Measurements from ENCODE around the gene NAPEPLD. TPM values are rescaled to one million over a fixed set of nuclear protein-coding genes. Genes with fewer than 3 reads are reported as not detected.
"Not testable (repeated sequence)": the region's sequence is repeated elsewhere in the genome, so short reads cannot be mapped to it uniquely, and the experiment has no call there.

NAPEPLD gene
- polyA plus RNA-seq, 3 donors, result 1.1 to 2.2 (median 1.6) TPM

DNA sequence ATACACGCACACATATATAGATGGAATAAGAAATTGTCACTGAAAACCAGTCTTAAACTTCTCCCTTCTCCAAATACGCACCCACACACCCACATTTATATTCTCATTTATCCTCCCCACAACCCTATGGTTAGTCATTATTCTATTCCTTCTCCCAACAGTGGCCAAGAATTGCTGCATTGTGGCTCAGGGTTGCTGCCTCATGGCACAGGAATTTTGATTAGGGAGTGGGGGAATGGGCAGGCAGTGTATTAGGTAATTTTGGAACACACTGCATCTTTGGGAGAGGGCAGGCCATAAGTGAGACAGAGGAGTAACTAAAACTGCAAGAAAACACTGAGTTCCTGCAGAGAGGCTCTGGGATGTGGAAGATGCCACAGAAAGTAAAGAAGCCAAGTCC, 35.7 kb downstream of the NAPEPLD start:
- Mint-ChIP-seq H3K36me3 (peaks cover 43 to 48% of the 10 kb centered on the region in 2 donors), H3K4me3 (no peak overlapping the region), H3K4me1 (no peaks in the 10 kb centered on the region), H3K9me3 (peaks cover 0 to 11% (median 3%) of the 10 kb centered on the region in 7 donors), H3K27ac (peak overlapping the region in 1 of 7 donors; percentile 10), H3K27me3 (ENCODE audit: low read depth in 3 of 3) (no peaks in the 10 kb centered on the region)
- no peak for DNase-seq
- Histone ChIP-seq H3K79me2 (ENCODE audit: insufficient read depth, low read length) (no peaks in the 10 kb centered on the region), H3K27ac (ENCODE audit: low read depth in 1 of 2, low read length in 2 of 2) (no peak overlapping the region), H2AFZ (ENCODE audit: insufficient read depth, low read depth, low read length, poor library complexity, severe bottlenecking) (no peak overlapping the region), H3K27me3 (ENCODE audit: control insufficient read depth in 2 of 2, insufficient read depth in 2 of 2, low read length in 2 of 2) (no peaks in the 10 kb centered on the region), H4K20me1 (ENCODE audit: insufficient read depth, low read length) (no peaks in the 10 kb centered on the region), H3K9me3 (replicated peaks in 1 of 2; ENCODE audit: control insufficient read depth in 1 of 2, insufficient read depth in 1 of 2, low read length in 2 of 2) (no peaks in the 10 kb centered on the region), H3K4me2 (replicated peaks; ENCODE audit: extremely low read depth, low read length, poor library complexity, severe bottlenecking) (no peak overlapping the region), H3K4me1 (ENCODE audit: control insufficient read depth in 1 of 2, insufficient read depth in 2 of 2, low read length in 2 of 2) (no peaks in the 10 kb centered on the region), H3K9ac (ENCODE audit: insufficient read depth, low read length, poor library complexity, severe bottlenecking) (no peak overlapping the region), H3K4me3 (replicated peaks in 1 of 3; ENCODE audit: low read depth in 2 of 3, low read length in 3 of 3) (no peak overlapping the region), H3K36me3 (replicated peaks in 1 of 2; ENCODE audit: control insufficient read depth in 1 of 2, insufficient read depth in 2 of 2, low read length in 2 of 2) (peaks cover 4 to 33% of the 10 kb centered on the region in 2 donors)
- intact Hi-C loops (cut with micrococcal nuclease), result no loop called here
- TF ChIP-seq, protein P1, sequence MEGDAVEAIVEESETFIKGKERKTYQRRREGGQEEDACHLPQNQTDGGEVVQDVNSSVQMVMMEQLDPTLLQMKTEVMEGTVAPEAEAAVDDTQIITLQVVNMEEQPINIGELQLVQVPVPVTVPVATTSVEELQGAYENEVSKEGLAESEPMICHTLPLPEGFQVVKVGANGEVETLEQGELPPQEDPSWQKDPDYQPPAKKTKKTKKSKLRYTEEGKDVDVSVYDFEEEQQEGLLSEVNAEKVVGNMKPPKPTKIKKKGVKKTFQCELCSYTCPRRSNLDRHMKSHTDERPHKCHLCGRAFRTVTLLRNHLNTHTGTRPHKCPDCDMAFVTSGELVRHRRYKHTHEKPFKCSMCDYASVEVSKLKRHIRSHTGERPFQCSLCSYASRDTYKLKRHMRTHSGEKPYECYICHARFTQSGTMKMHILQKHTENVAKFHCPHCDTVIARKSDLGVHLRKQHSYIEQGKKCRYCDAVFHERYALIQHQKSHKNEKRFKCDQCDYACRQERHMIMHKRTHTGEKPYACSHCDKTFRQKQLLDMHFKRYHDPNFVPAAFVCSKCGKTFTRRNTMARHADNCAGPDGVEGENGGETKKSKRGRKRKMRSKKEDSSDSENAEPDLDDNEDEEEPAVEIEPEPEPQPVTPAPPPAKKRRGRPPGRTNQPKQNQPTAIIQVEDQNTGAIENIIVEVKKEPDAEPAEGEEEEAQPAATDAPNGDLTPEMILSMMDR (IDR thresholded peaks at IDR 0.05), result no peak
- WGBS (ENCODE audit: insufficient coverage), result no CpG with 5 or more reads among the region's 2 CpGs

DNA sequence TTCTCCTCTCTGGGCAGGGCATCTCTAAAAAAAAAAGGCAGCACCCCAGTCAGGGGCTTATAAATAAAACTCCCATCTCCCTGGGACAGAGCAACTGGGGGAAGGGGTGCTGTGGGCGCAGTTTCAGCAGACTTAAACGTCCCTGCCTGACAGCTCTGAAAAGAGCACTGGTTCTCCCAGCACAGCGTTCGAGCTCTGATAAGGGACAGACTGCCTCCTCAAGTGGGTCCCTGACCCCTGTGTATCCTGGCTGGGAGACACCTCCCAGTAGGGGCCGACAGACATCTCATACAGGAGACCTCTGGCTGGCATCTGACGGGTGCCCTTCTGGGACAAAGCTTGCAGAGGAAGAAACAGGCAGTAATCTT, 42.2 kb downstream of the NAPEPLD start:
- H3K27ac ChIP-seq (ENCODE audit: low read depth in 1 of 2, low read length in 2 of 2); H3K9me3 Mint-ChIP-seq; H4K20me1 ChIP-seq (ENCODE audit: insufficient read depth, low read length); H3K4me1 Mint-ChIP-seq; H3K4me1 ChIP-seq (ENCODE audit: control insufficient read depth in 1 of 2, insufficient read depth in 2 of 2, low read length in 2 of 2); H3K9me3 ChIP-seq (replicated peaks in 1 of 2; ENCODE audit: control insufficient read depth in 1 of 2, insufficient read depth in 1 of 2, low read length in 2 of 2); H3K79me2 ChIP-seq (ENCODE audit: insufficient read depth, low read length); H3K4me2 ChIP-seq (replicated peaks; ENCODE audit: extremely low read depth, low read length, poor library complexity, severe bottlenecking); intact Hi-C loops (cut with micrococcal nuclease); H3K4me3 ChIP-seq (replicated peaks in 1 of 3; ENCODE audit: low read depth in 2 of 3, low read length in 3 of 3); H3K9ac ChIP-seq (ENCODE audit: insufficient read depth, low read length, poor library complexity, severe bottlenecking); H3K4me3 Mint-ChIP-seq; H3K27me3 Mint-ChIP-seq (ENCODE audit: low read depth in 3 of 3); H3K27ac Mint-ChIP-seq; DNase-seq; H2AFZ ChIP-seq (ENCODE audit: insufficient read depth, low read depth, low read length, poor library complexity, severe bottlenecking); H3K27me3 ChIP-seq (ENCODE audit: control insufficient read depth in 2 of 2, insufficient read depth in 2 of 2, low read length in 2 of 2): not testable (repeated sequence)
- H3K36me3 Mint-ChIP-seq, result peaks cover 43 to 59% of the 10 kb centered on the region in 2 donors
- 100% methylated on average over 6 of the region's 6 CpGs for WGBS (ENCODE audit: insufficient coverage)
- H3K36me3 ChIP-seq (replicated peaks in 1 of 2; ENCODE audit: control insufficient read depth in 1 of 2, insufficient read depth in 2 of 2, low read length in 2 of 2), result peaks cover 10 to 36% of the 10 kb centered on the region in 2 donors

Measured in CD14-positive monocyte (primary cell).